ENCODE results near the gene NFATC1. TPM values are rescaled to one million over a fixed set of nuclear protein-coding genes. Genes with fewer than 3 reads are reported as not detected.

The NFATC1 gene
- polyA plus RNA-seq, 1 of the 3 experiments (the other 2 are of a cell fraction), result 0.02 TPM

- WGBS (ENCODE audit: low lambda C conversion rate), result 16% methylated on average over 8 of the region's 9 CpGs
- peaks cover 97% of the 10 kb centered on the region for H3K27me3 ChIP-seq (ENCODE audit: insufficient read depth)
- no peaks in the 10 kb centered on the region for H3F3A ChIP-seq (replicated peaks; ENCODE audit: insufficient read depth)
- H3K9ac ChIP-seq, result no peak overlapping the region
- no peak overlapping the region for H3K27ac ChIP-seq (ENCODE audit: low read depth in 2 of 2, low read length in 1 of 2)
- no peaks in the 10 kb centered on the region for H3K79me2 ChIP-seq (ENCODE audit: insufficient read depth)
- no peak for TF ChIP-seq USF2 (IDR thresholded peaks at IDR 0.05; ENCODE audit: borderline replicate concordance, low read depth, low read length)
- no peak for TF ChIP-seq GABPA (IDR thresholded peaks at IDR 0.05; ENCODE audit: low read depth)
- TF ChIP-seq RFX5 (IDR thresholded peaks at IDR 0.05; ENCODE audit: low read length), result no peak
- TF ChIP-seq ZBTB33 (IDR thresholded peaks at IDR 0.05; ENCODE audit: borderline replicate concordance, low read depth), result no peak
- no peak for TF ChIP-seq RXRA (IDR thresholded peaks at IDR 0.05; ENCODE audit: borderline replicate concordance, low read depth)
- no peak for TF ChIP-seq JUND (IDR thresholded peaks at IDR 0.05)
- no peak for TF ChIP-seq CHD2 (IDR thresholded peaks at IDR 0.05; ENCODE audit: low read length, partially characterized antibody)
- TF ChIP-seq EP300 (IDR thresholded peaks at IDR 0.05; ENCODE audit: borderline replicate concordance in 1 of 2, low read depth in 1 of 2, low read length in 1 of 2), result no peak
- TF ChIP-seq IRF3 (IDR thresholded peaks at IDR 0.05; ENCODE audit: low read depth, low read length), result no peak
- TF ChIP-seq FOXJ3 (CRISPR knock-in tag; IDR thresholded peaks at IDR 0.05), result no peak
- TF ChIP-seq NFIC (IDR thresholded peaks at IDR 0.05; ENCODE audit: borderline replicate concordance), result no peak
- POLR2A ChIA-PET, result no interaction called here
- H2AFZ ChIP-seq (ENCODE audit: low read depth), result no peak overlapping the region
- H3K4me1 ChIP-seq (ENCODE audit: control insufficient read depth in 1 of 2, insufficient read depth in 2 of 2, low read depth in 1 of 2, low read length in 1 of 2), result no peaks in the 10 kb centered on the region; a peak in 1 of 4 replicates
- H3K4me3 ChIP-seq (ENCODE audit: low read depth in 2 of 2, low read length in 1 of 2), result no peak overlapping the region
- no peaks in the 10 kb centered on the region for H3K9me2 ChIP-seq
- no peak overlapping the region for H3K4me2 ChIP-seq
- no peaks in the 10 kb centered on the region for H3K36me3 ChIP-seq (replicated peaks in 1 of 2; ENCODE audit: control insufficient read depth in 1 of 2, insufficient read depth in 2 of 2, low read length in 1 of 2)
- no peak for DNase-seq
- no peaks in the 10 kb centered on the region for H3K9me3 ChIP-seq
- CTCF ChIA-PET, result no interaction called here
- 0 out of 2 replicates have a peak, but pooled peaks cover 6% of the 10 kb centered on the region for H4K20me1 ChIP-seq (ENCODE audit: insufficient read depth)
Measured at GRCh38 chr18:79459946-79460480, 64.3 kb downstream of the NFATC1 start.

- H3K4me2 ChIP-seq, result no peak overlapping the region
- CTCF ChIA-PET, result no interaction called here
- no peak for DNase-seq
- TF ChIP-seq POLR2AphosphoS5 (IDR thresholded peaks at IDR 0.05; ENCODE audit: low read depth, low read length) (no peak), CTCF (IDR thresholded peaks at IDR 0.05) (no peak), MAX (IDR thresholded peaks at IDR 0.05; ENCODE audit: low read depth) (no peak), IRF3 (IDR thresholded peaks at IDR 0.05; ENCODE audit: low read depth, low read length) (no peak), USF1 (IDR thresholded peaks at IDR 0.05; ENCODE audit: borderline replicate concordance, low read depth) (no peak), TAF1 (IDR thresholded peaks at IDR 0.05; ENCODE audit: borderline replicate concordance, low read depth, low read length) (no peak), YY1 (IDR thresholded peaks at IDR 0.05; ENCODE audit: low read depth) (no peak)
Measured at GRCh38 chr18:79460481-79461300, 65.0 kb downstream of the NFATC1 start.

More at GRCh38 chr18:79460481-79461300, 65.0 kb downstream of the NFATC1 start:
- Histone ChIP-seq H3K27me3 (ENCODE audit: insufficient read depth) (peaks cover 98% of the 10 kb centered on the region), H2AFZ (ENCODE audit: low read depth) (no peak overlapping the region), H3K4me3 (ENCODE audit: low read depth in 2 of 2, low read length in 1 of 2) (no peak overlapping the region), H3K9me3 (no peaks in the 10 kb centered on the region), H3K27ac (ENCODE audit: low read depth in 2 of 2, low read length in 1 of 2) (no peak overlapping the region), H4K20me1 (ENCODE audit: insufficient read depth) (0 out of 2 replicates have a peak, but pooled peaks cover 6% of the 10 kb centered on the region), H3K36me3 (replicated peaks in 1 of 2; ENCODE audit: control insufficient read depth in 1 of 2, insufficient read depth in 2 of 2, low read length in 1 of 2) (no peaks in the 10 kb centered on the region), H3K9ac (no peak overlapping the region), H3K4me1 (ENCODE audit: control insufficient read depth in 1 of 2, insufficient read depth in 2 of 2, low read depth in 1 of 2, low read length in 1 of 2) (no peaks in the 10 kb centered on the region; a peak in 1 of 4 replicates), H3K9me2 (no peaks in the 10 kb centered on the region), H3K79me2 (ENCODE audit: insufficient read depth) (no peaks in the 10 kb centered on the region), H3F3A (replicated peaks; ENCODE audit: insufficient read depth) (no peaks in the 10 kb centered on the region)
- POLR2A ChIA-PET, result no interaction called here
- 4% methylated on average over 10 of the region's 31 CpGs for WGBS (ENCODE audit: low lambda C conversion rate)
